ENCODE measurements around the gene RHCG.
A peak's percentile ranks its signal among the peaks of the same experiment; 100 is the strongest.

Gene RHCG

GRCh38 chr15:89442155-89442554 lies 54.2 kb downstream of the RHCG start:
- H3K4me1 ChIP-seq (ENCODE audit: insufficient read depth, poor library complexity, severe bottlenecking): no peaks in the 10 kb centered on the region
- no peak overlapping the region for H3K4me3 ChIP-seq (ENCODE audit: severe bottlenecking)
- no peak overlapping the region for H3K27ac ChIP-seq (ENCODE audit: poor library complexity, severe bottlenecking)
- H3K36me3 ChIP-seq (ENCODE audit: low read depth): no peaks in the 10 kb centered on the region
- H3K9me3 ChIP-seq (ENCODE audit: severe bottlenecking): no peaks in the 10 kb centered on the region
- TF ChIP-seq, protein P1, sequence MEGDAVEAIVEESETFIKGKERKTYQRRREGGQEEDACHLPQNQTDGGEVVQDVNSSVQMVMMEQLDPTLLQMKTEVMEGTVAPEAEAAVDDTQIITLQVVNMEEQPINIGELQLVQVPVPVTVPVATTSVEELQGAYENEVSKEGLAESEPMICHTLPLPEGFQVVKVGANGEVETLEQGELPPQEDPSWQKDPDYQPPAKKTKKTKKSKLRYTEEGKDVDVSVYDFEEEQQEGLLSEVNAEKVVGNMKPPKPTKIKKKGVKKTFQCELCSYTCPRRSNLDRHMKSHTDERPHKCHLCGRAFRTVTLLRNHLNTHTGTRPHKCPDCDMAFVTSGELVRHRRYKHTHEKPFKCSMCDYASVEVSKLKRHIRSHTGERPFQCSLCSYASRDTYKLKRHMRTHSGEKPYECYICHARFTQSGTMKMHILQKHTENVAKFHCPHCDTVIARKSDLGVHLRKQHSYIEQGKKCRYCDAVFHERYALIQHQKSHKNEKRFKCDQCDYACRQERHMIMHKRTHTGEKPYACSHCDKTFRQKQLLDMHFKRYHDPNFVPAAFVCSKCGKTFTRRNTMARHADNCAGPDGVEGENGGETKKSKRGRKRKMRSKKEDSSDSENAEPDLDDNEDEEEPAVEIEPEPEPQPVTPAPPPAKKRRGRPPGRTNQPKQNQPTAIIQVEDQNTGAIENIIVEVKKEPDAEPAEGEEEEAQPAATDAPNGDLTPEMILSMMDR (IDR thresholded peaks at IDR 0.05; ENCODE audit: poor library complexity, severe bottlenecking): no peak
- no peaks in the 10 kb centered on the region for H3K27me3 ChIP-seq (ENCODE audit: insufficient read depth, poor library complexity, severe bottlenecking)
- DNase-seq (ENCODE audit: low spot score) (no peak), ATAC-seq (ENCODE audit: low read depth) (no peak)

DNA sequence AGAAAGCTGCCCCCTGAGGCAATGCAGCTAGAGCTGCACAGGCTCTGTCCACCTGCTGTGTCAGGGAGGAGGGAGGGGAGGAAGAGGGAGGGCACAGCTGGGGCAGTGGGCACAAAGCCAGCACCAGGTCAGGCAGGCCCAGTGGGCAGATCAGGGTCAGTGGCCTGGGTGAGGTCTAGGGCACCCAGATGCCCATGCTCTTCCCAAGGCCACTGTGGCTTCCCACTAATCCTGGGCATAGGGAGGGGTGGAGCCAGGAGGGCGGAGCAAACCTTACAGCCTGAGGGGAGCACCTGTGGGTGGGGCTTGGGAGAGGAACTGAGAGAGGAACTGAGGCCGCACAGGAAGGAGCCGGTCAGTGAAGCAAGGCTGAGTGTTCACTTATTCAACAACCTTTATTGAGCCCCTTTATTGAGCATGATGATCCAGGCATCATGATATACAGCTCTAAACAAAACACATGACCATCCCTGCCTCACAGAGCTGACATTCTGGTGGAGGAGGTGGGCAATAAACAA lies 55.0 kb downstream of the RHCG start:
- ATAC-seq (ENCODE audit: low read depth) (peak; percentile 26; the same call in 2 of the 3 replicates), DNase-seq (ENCODE audit: low spot score) (no peak)
- H3K27me3 ChIP-seq (ENCODE audit: insufficient read depth, poor library complexity, severe bottlenecking): no peaks in the 10 kb centered on the region
- H3K9me3 ChIP-seq (ENCODE audit: severe bottlenecking): no peaks in the 10 kb centered on the region
- H3K4me3 ChIP-seq (ENCODE audit: severe bottlenecking): no peak overlapping the region
- TF ChIP-seq, protein P1 (IDR thresholded peaks at IDR 0.05; ENCODE audit: poor library complexity, severe bottlenecking): no peak
- H3K36me3 ChIP-seq (ENCODE audit: low read depth): no peaks in the 10 kb centered on the region
- H3K27ac ChIP-seq (ENCODE audit: poor library complexity, severe bottlenecking): no peak overlapping the region
- H3K4me1 ChIP-seq (ENCODE audit: insufficient read depth, poor library complexity, severe bottlenecking): no peaks in the 10 kb centered on the region

DNA sequence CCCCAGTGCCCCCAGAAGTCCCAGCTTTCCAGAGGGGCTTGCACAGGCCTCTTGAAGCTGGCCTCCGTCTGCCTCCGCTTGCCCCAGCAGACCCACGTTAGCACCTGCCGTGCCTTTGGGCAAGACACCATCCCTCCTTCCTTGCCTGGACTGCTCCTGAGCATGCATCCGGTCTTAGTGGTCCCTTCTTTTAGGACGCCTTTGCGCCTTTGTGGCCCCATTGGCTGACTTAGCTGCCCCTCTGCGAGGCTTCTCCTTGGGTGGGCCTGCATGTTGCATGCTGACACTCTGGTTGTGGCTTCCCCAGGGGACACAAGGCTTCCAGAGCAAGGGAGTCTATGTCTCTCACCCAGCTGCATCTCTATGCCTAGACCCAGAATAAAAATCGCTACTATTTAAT lies 56.6 kb downstream of the RHCG start:
- DNase-seq (ENCODE audit: low spot score) (no peak), ATAC-seq (ENCODE audit: low read depth) (no peak)
- Histone ChIP-seq H3K9me3 (ENCODE audit: severe bottlenecking) (no peaks in the 10 kb centered on the region), H3K4me3 (ENCODE audit: severe bottlenecking) (no peak overlapping the region), H3K27ac (ENCODE audit: poor library complexity, severe bottlenecking) (no peak overlapping the region), H3K27me3 (ENCODE audit: insufficient read depth, poor library complexity, severe bottlenecking) (no peaks in the 10 kb centered on the region), H3K36me3 (ENCODE audit: low read depth) (no peaks in the 10 kb centered on the region), H3K4me1 (ENCODE audit: insufficient read depth, poor library complexity, severe bottlenecking) (no peaks in the 10 kb centered on the region)
- TF ChIP-seq, protein P1 (IDR thresholded peaks at IDR 0.05; ENCODE audit: poor library complexity, severe bottlenecking): no peak

- Histone ChIP-seq H3K4me1 (ENCODE audit: insufficient read depth, poor library complexity, severe bottlenecking) (no peaks in the 10 kb centered on the region), H3K27me3 (ENCODE audit: insufficient read depth, poor library complexity, severe bottlenecking) (no peaks in the 10 kb centered on the region), H3K4me3 (ENCODE audit: severe bottlenecking) (no peak overlapping the region), H3K27ac (ENCODE audit: poor library complexity, severe bottlenecking) (no peak overlapping the region), H3K36me3 (ENCODE audit: low read depth) (no peaks in the 10 kb centered on the region), H3K9me3 (ENCODE audit: severe bottlenecking) (no peaks in the 10 kb centered on the region)
- no peak; the same call in 2 of the 3 replicates for ATAC-seq (ENCODE audit: low read depth)
- TF ChIP-seq, protein P1 (IDR thresholded peaks at IDR 0.05; ENCODE audit: poor library complexity, severe bottlenecking): no peak
- DNase-seq (ENCODE audit: low spot score): no peak
These were observed 59.6 kb downstream of the RHCG start for GRCh38 chr15:89436560-89437311.

GRCh38 chr15:89435362-89435761 lies 61.0 kb downstream of the RHCG start:
- no peaks in the 10 kb centered on the region for H3K9me3 ChIP-seq (ENCODE audit: severe bottlenecking)
- no peak overlapping the region for H3K27ac ChIP-seq (ENCODE audit: poor library complexity, severe bottlenecking)
- no peaks in the 10 kb centered on the region for H3K36me3 ChIP-seq (ENCODE audit: low read depth)
- no peaks in the 10 kb centered on the region for H3K27me3 ChIP-seq (ENCODE audit: insufficient read depth, poor library complexity, severe bottlenecking)
- H3K4me3 ChIP-seq (ENCODE audit: severe bottlenecking): no peak overlapping the region
- H3K4me1 ChIP-seq (ENCODE audit: insufficient read depth, poor library complexity, severe bottlenecking): peaks cover 9% of the 10 kb centered on the region
- ATAC-seq (ENCODE audit: low read depth): no peak
- TF ChIP-seq, protein P1 (IDR thresholded peaks at IDR 0.05; ENCODE audit: poor library complexity, severe bottlenecking): no peak
- no peak for DNase-seq (ENCODE audit: low spot score)

All from RWPE2 (cell line).